SK-N-SH (cell line): ENCODE measurements around the gene PEX11G.

Experiments used
- CTCF ChIP-seq: fragments of 200-600 bp; sonication (generic); IDR thresholded peaks from 2 replicates; pipeline ENCODE4 v1.6.1; 2017; ENCODE audit warnings: antibody characterized with exemption, mild to moderate bottlenecking, moderate library complexity
- EP300 ChIP-seq, 2 experiments: IDR thresholded peaks; 2 replicates each; pipeline versions ENCODE4 v1.4.0 to v1.6.1; 2012; ENCODE audit warnings: borderline replicate concordance in 1 of 2, low read depth in 1 of 2, low read length in 1 of 2
- GATA2 ChIP-seq: sonication (generic); formaldehyde crosslinking; IDR thresholded peaks from 2 replicates; pipeline ENCODE4 v1.5.0; 2020; ENCODE audit warnings: mild to moderate bottlenecking, missing genetic modification reagents
- MXI1 ChIP-seq: IDR thresholded peaks from 2 replicates; pipeline ENCODE4 v1.6.1; 2012; ENCODE audit warnings: mild to moderate bottlenecking, low read depth, low read length, improper control_type of control experiment
- POLR2AphosphoS5 ChIP-seq: IDR thresholded peaks from 2 replicates; pipeline ENCODE4 v1.6.1; 2012; ENCODE audit warnings: low read depth, low read length
- TAF1 ChIP-seq: IDR thresholded peaks from 2 replicates; pipeline ENCODE4 v1.6.1; 2012; ENCODE audit warnings: low read depth, mild to moderate bottlenecking, low read length, moderate library complexity, borderline replicate concordance
- YY1 ChIP-seq: IDR thresholded peaks from 2 replicates; pipeline ENCODE4 v1.4.0; 2012; ENCODE audit warnings: low read depth, mild to moderate bottlenecking
- TF ChIP-seq, protein P1 (sequence below): fragments of 150-350 bp; IDR thresholded peaks from 2 replicates; pipeline ENCODE4 v1.6.1; 2017; ENCODE audit warnings: antibody characterized with exemption, low read length, low read depth, borderline replicate concordance

GRCh38 chr19:7497292-7497691 lies 8.5 kb upstream of the PEX11G start:
- TF ChIP-seq CTCF: peak; percentile 43
- TF ChIP-seq, protein P1, sequence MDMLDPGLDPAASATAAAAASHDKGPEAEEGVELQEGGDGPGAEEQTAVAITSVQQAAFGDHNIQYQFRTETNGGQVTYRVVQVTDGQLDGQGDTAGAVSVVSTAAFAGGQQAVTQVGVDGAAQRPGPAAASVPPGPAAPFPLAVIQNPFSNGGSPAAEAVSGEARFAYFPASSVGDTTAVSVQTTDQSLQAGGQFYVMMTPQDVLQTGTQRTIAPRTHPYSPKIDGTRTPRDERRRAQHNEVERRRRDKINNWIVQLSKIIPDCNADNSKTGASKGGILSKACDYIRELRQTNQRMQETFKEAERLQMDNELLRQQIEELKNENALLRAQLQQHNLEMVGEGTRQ: no peak
- no peak for TF ChIP-seq POLR2AphosphoS5
- no peak for TF ChIP-seq TAF1
- TF ChIP-seq MXI1: no peak
- no peak for TF ChIP-seq GATA2
- TF ChIP-seq YY1: no peak
- TF ChIP-seq EP300 (IDR thresholded peaks at IDR 0.05; ENCODE audit: borderline replicate concordance in 1 of 2, low read depth in 1 of 2, low read length in 1 of 2): no peak
